ENCODE data around the gene UBASH3B. TPM values are rescaled to one million over a fixed set of nuclear protein-coding genes. Genes with fewer than 3 reads are reported as not detected.
A peak's percentile ranks its signal among the peaks of the same experiment; 100 is the strongest.

The UBASH3B gene
- total RNA-seq, 1 experiment from 2014 or later, result 10.3 TPM

- H3K4me3 Mint-ChIP-seq (ENCODE audit: unreplicated experiment), result no peak overlapping the region
- BruUV-seq (replicated peaks), result no TSS peak
- ChIA-PET POLR2A (no interaction called here), CTCF (interaction anchor here (0.6 to 20.5 kb wide), 11 partner anchors 10 to 199 kb away, joined by 3 to 404 read pairs (median 4); no protein-coding TSS in a partner anchor)
- H3K27ac Mint-ChIP-seq (ENCODE audit: low read depth, unreplicated experiment), result no peak overlapping the region
- no peak for DNase-seq (ENCODE audit: unreplicated experiment)
- intact Hi-C loops (cut with micrococcal nuclease), result no loop called here
- TF ChIP-seq CTCF (IDR thresholded peaks at IDR 0.05; ENCODE audit: unreplicated experiment), result no peak
- H3K27me3 Mint-ChIP-seq (ENCODE audit: insufficient read depth, unreplicated experiment), result no peaks in the 10 kb centered on the region
- H3K9me3 Mint-ChIP-seq (ENCODE audit: unreplicated experiment), result no peaks in the 10 kb centered on the region
- no peaks in the 10 kb centered on the region for H3K4me1 Mint-ChIP-seq (ENCODE audit: insufficient read depth, unreplicated experiment)
- peaks cover 19% of the 10 kb centered on the region for H3K36me3 Mint-ChIP-seq (ENCODE audit: insufficient read depth, unreplicated experiment)
These were observed 123.6 kb downstream of the UBASH3B start for GRCh38 chr11:122779047-122779629.

- H3K9me3 Mint-ChIP-seq (ENCODE audit: unreplicated experiment), result no peaks in the 10 kb centered on the region
- H3K27me3 Mint-ChIP-seq (ENCODE audit: insufficient read depth, unreplicated experiment), result no peaks in the 10 kb centered on the region
- no TSS peak for BruUV-seq (replicated peaks)
- H3K4me1 Mint-ChIP-seq (ENCODE audit: insufficient read depth, unreplicated experiment), result peaks cover 12% of the 10 kb centered on the region
- no peak for TF ChIP-seq CTCF (IDR thresholded peaks at IDR 0.05; ENCODE audit: unreplicated experiment)
- H3K4me3 Mint-ChIP-seq (ENCODE audit: unreplicated experiment), result no peak overlapping the region
- intact Hi-C loops (cut with micrococcal nuclease), result no loop called here
- no peak for DNase-seq (ENCODE audit: unreplicated experiment)
- H3K27ac Mint-ChIP-seq (ENCODE audit: low read depth, unreplicated experiment), result no peak overlapping the region
- POLR2A ChIA-PET, result interaction anchor here (0.9 to 1.8 kb wide), 3 partner anchors 9 to 200 kb away, joined by 3 to 7 read pairs (median 5); no protein-coding TSS in a partner anchor
- peaks cover 19% of the 10 kb centered on the region for H3K36me3 Mint-ChIP-seq (ENCODE audit: insufficient read depth, unreplicated experiment)
- CTCF ChIA-PET, result interaction anchor here (0.6 to 20.5 kb wide), 31 partner anchors 9 to 568 kb away, joined by 3 to 404 read pairs (median 5); partner anchors contain the start of gene UBASH3B
These were observed 124.9 kb downstream of the UBASH3B start for GRCh38 chr11:122780296-122780949.

GRCh38 chr11:122781378-122782195 lies 126.1 kb downstream of the UBASH3B start:
- ChIA-PET CTCF (interaction anchor here (0.6 to 20.5 kb wide), 39 partner anchors 9 to 1831 kb away, joined by 3 to 404 read pairs (median 5); no protein-coding TSS in a partner anchor), POLR2A (interaction anchor here (0.7 to 1.8 kb wide), 7 partner anchors 10 to 201 kb away, joined by 3 to 7 read pairs (median 4); partner anchors contain the start of gene UBASH3B)
- peak; percentile 86 for TF ChIP-seq CTCF (IDR thresholded peaks at IDR 0.05; ENCODE audit: unreplicated experiment)
- Mint-ChIP-seq H3K4me3 (ENCODE audit: unreplicated experiment) (no peak overlapping the region), H3K27me3 (ENCODE audit: insufficient read depth, unreplicated experiment) (no peaks in the 10 kb centered on the region), H3K9me3 (ENCODE audit: unreplicated experiment) (no peaks in the 10 kb centered on the region), H3K36me3 (ENCODE audit: insufficient read depth, unreplicated experiment) (peaks cover 19% of the 10 kb centered on the region), H3K27ac (ENCODE audit: low read depth, unreplicated experiment) (no peak overlapping the region), H3K4me1 (ENCODE audit: insufficient read depth, unreplicated experiment) (peaks cover 12% of the 10 kb centered on the region)
- DNase-seq (ENCODE audit: unreplicated experiment), result peak; percentile 86
- intact Hi-C loops (cut with micrococcal nuclease), result loop anchor here (1.0 kb wide), 5 partner anchors 73 to 201 kb away; partner anchors contain the start of gene UBASH3B
- BruUV-seq (replicated peaks), result no TSS peak
